A549 (cell line): ENCODE data around the gene RPTOR. TPM values are rescaled to one million over a fixed set of nuclear protein-coding genes. Genes with fewer than 3 reads are reported as not detected.

ENCODE experiments used
- ATAC-seq, 2 experiments: fragments of 200-7000 bp in 1 of 2; fragments of >200 bp in 1 of 2; cut with Nextera tagmentation in 1 of 2; cut with Tn5 transposase in 1 of 2; 3 replicates each; pipeline versions ENCODE4 v1.8.0 to v1.9.1; 2018 to 2020; ENCODE audit warnings: mild to moderate bottlenecking in 1 of 2, moderate library complexity in 1 of 2
- CTCF ChIA-PET: fragments of 300-600 bp; sonication (Branson Sonifier 250); formaldehyde crosslinking; extraction: SDS; loops from one replicate; lab custom pipeline; 2021; ENCODE audit warnings: antibody characterized with exemption, inconsistent platforms; lab: Yijun Ruan, JAX
- POLR2A ChIA-PET: fragments of 350-600 bp; formaldehyde crosslinking; extraction: SDS; loops from one replicate; lab custom pipeline; 2021; ENCODE audit warnings: antibody characterized with exemption, inconsistent platforms; lab: Yijun Ruan, JAX
- DNase-seq, 2 experiments: peaks; one replicate each; pipeline versions ENCODE4 v3.0.0 to v3.0.0-alpha.2; 2011 to 2016; ENCODE audit warnings: low read depth in 1 of 2, low spot score in 1 of 2
- FAIRE-seq: peaks from 2 replicates; lab custom pipeline; 2011; peaks lifted over from hg19 to GRCh38; lab: Jason Lieb, UNC
- H3K27ac ChIP-seq, 2 experiments: fragments of >200 bp; sonication (Bioruptor Twin); formaldehyde crosslinking; 3 replicates each; pipeline ENCODE4 v1.5.1; 2016 to 2017
- H3K4me1 ChIP-seq: fragments of >200 bp; sonication (Bioruptor Twin); formaldehyde crosslinking; 3 replicates; pipeline ENCODE4 v1.6.1; 2016
- H3K4me2 ChIP-seq: fragments of >200 bp; sonication (Bioruptor Twin); formaldehyde crosslinking; 3 replicates; pipeline ENCODE4 v1.6.1; 2016
- H3K4me3 ChIP-seq: fragments of >200 bp; sonication (Bioruptor Twin); formaldehyde crosslinking; 3 replicates; pipeline ENCODE4 v1.5.1; 2016
- H3K9me3 ChIP-seq: fragments of >200 bp; sonication (Bioruptor Twin); formaldehyde crosslinking; 3 replicates; pipeline ENCODE4 v1.6.1; 2016
- BHLHE40 ChIP-seq: IDR thresholded peaks from 2 replicates; pipeline ENCODE4 v1.6.1; 2012; ENCODE audit warnings: low read depth, low read length, inconsistent platforms
- CBX2 ChIP-seq: fragments of 200-600 bp; sonication (generic); IDR thresholded peaks from 2 replicates; pipeline ENCODE4 v1.6.1; 2016; ENCODE audit warnings: low read depth, mild to moderate bottlenecking, borderline replicate concordance
- CHD2 ChIP-seq: fragments of 150-350 bp; IDR thresholded peaks from 2 replicates; pipeline ENCODE4 v1.6.1; 2014; ENCODE audit warnings: low read length; ENCODE audit not compliant: partially characterized antibody
- EHF ChIP-seq: fragments of 250-450 bp; sonication (Bioruptor Pico); IDR thresholded peaks from 2 replicates; pipeline ENCODE4 v1.5.0; 2020; ENCODE audit warnings: mild to moderate bottlenecking
- EHMT2 ChIP-seq: fragments of 200-600 bp; sonication (generic); IDR thresholded peaks from 2 replicates; pipeline ENCODE4 v1.6.1; 2016; ENCODE audit warnings: antibody characterized with exemption, low read depth, mild to moderate bottlenecking, moderate library complexity
- EP300 ChIP-seq, 2 experiments: fragments of >200 bp; sonication (Bioruptor Twin); formaldehyde crosslinking; IDR thresholded peaks; 2 replicates in 1 of 2; 3 replicates in 1 of 2; pipeline ENCODE4 v1.6.1; 2016 to 2017
- FOXS1 ChIP-seq: fragments of 250-450 bp; sonication (Bioruptor Pico); IDR thresholded peaks from 2 replicates; pipeline ENCODE4 v1.5.0; 2020; ENCODE audit warnings: mild to moderate bottlenecking, moderate library complexity
- HOXA7 ChIP-seq: fragments of 250-450 bp; sonication (Bioruptor Pico); IDR thresholded peaks from 2 replicates; pipeline ENCODE4 v1.5.0; 2020; ENCODE audit warnings: mild to moderate bottlenecking, moderate library complexity
- JUNB ChIP-seq: fragments of >200 bp; sonication (Bioruptor Twin); formaldehyde crosslinking; IDR thresholded peaks from 2 replicates; pipeline ENCODE4 v1.6.1; 2016
- MAFK ChIP-seq: fragments of 450-650 bp; IDR thresholded peaks from 2 replicates; pipeline ENCODE4 v1.6.1; 2014; ENCODE audit not compliant: partially characterized antibody
- MAZ ChIP-seq: fragments of 150-350 bp; IDR thresholded peaks from 2 replicates; pipeline ENCODE4 v1.6.1; 2014; ENCODE audit warnings: antibody characterized with exemption, low read depth, low read length, borderline replicate concordance
- MYC ChIP-seq: IDR thresholded peaks from 2 replicates; pipeline ENCODE4 v1.6.1; 2012; ENCODE audit warnings: mild to moderate bottlenecking, inconsistent platforms, low read length, improper control_type of control experiment, borderline replicate concordance
- NFE2L2 ChIP-seq: fragments of 150-350 bp; conservative IDR thresholded peaks from 2 replicates; pipeline ENCODE4 v1.6.1; 2014; ENCODE audit warnings: low read length
- NPAS2 ChIP-seq: fragments of 250-450 bp; sonication (Bioruptor Pico); IDR thresholded peaks from 2 replicates; pipeline ENCODE4 v1.8.0; 2022; ENCODE audit warnings: mild to moderate bottlenecking, moderate library complexity, borderline replicate concordance
- NR3C1 ChIP-seq: fragments of >200 bp; sonication (Bioruptor Twin); formaldehyde crosslinking; IDR thresholded peaks from 3 replicates; pipeline ENCODE4 v1.6.1; 2017
- POLR2AphosphoS2 ChIP-seq: conservative IDR thresholded peaks from 2 replicates; pipeline ENCODE4 v1.6.1; 2012; ENCODE audit warnings: low read length, improper control_type of control experiment, inconsistent platforms
- RARB ChIP-seq: fragments of 250-450 bp; sonication (Bioruptor Pico); IDR thresholded peaks from 2 replicates; pipeline ENCODE4 v1.8.0; 2021; ENCODE audit warnings: mild to moderate bottlenecking, moderate library complexity
- RFX5 ChIP-seq: fragments of 450-650 bp; IDR thresholded peaks from 2 replicates; pipeline ENCODE4 v1.7.1; 2014; ENCODE audit warnings: antibody characterized with exemption, mild to moderate bottlenecking, moderate library complexity
- SREBF2 ChIP-seq: fragments of 450-650 bp; IDR thresholded peaks from 2 replicates; pipeline ENCODE4 v1.6.1; 2014; ENCODE audit warnings: mild to moderate bottlenecking, moderate library complexity
- TP53 ChIP-seq: fragments of 250-450 bp; sonication (Bioruptor Pico); IDR thresholded peaks from 2 replicates; pipeline ENCODE4 v1.5.0; 2021; ENCODE audit warnings: mild to moderate bottlenecking, moderate library complexity
- ZC3H11A ChIP-seq: fragments of 450-650 bp; IDR thresholded peaks from 2 replicates; pipeline ENCODE4 v1.6.1; 2014; ENCODE audit warnings: antibody characterized with exemption, mild to moderate bottlenecking
- ZFP36 ChIP-seq: fragments of 450-650 bp; IDR thresholded peaks from 2 replicates; pipeline ENCODE4 v1.6.1; 2014; ENCODE audit warnings: borderline replicate concordance; ENCODE audit not compliant: partially characterized antibody
- ZNF302 ChIP-seq: fragments of 250-450 bp; sonication (Bioruptor Pico); IDR thresholded peaks from 2 replicates; pipeline ENCODE4 v1.9.0; 2021; ENCODE audit warnings: inconsistent platforms, mild to moderate bottlenecking, moderate library complexity
- WGBS: methylation state at CpG from one replicate; pipeline ENCODE4 v1.1.6; 2017; ENCODE audit errors: missing lambda C conversion rate; 5-methylcytosine and 5-hydroxymethylcytosine counted together
- polyA plus RNA-seq, 4 experiments: library from polyadenylated mRNA; depleted of rRNA in 3 of 4; stranded (reverse); fragments of >200 nt; fragmentation: RNase III in 1 of 4; extraction: RNeasy Plus Mini Kit Qiagen cat#74134 plus additional on column Dnase treatment in 1 of 4; gene quantifications; 2 replicates in 3 of 4; 3 replicates in 1 of 4; pipeline ENCODE4 v1.2.3, GENCODE V29; 2011 to 2017
- TF ChIP-seq, protein P1 (sequence below): fragments of 250-450 bp; sonication (Bioruptor Pico); IDR thresholded peaks from 2 replicates; pipeline ENCODE4 v1.5.0; 2020; ENCODE audit warnings: low read depth, mild to moderate bottlenecking, moderate library complexity
- TF ChIP-seq, protein P2 (sequence below): fragments of 450-650 bp; IDR thresholded peaks from 2 replicates; pipeline ENCODE4 v1.6.1; 2014; ENCODE audit warnings: antibody characterized with exemption
- TF ChIP-seq, protein P3 (sequence below): fragments of >200 bp; sonication (Bioruptor Twin); formaldehyde crosslinking; IDR thresholded peaks from 3 replicates; pipeline ENCODE4 v1.6.1; 2016
- TF ChIP-seq, protein P4 (sequence below): fragments of 200-600 bp; sonication (generic); IDR thresholded peaks from 2 replicates; pipeline ENCODE4 v1.6.1; 2016; ENCODE audit warnings: antibody characterized with exemption, mild to moderate bottlenecking, moderate library complexity
- TF ChIP-seq, protein P5 (sequence below): fragments of 150-350 bp; IDR thresholded peaks from 2 replicates; pipeline ENCODE4 v1.6.1; 2014; ENCODE audit warnings: low read depth, mild to moderate bottlenecking, low read length

Gene RPTOR
- polyA plus RNA-seq, 2 of the 4 experiments (the other 2 are of a cell fraction) = 10.8 to 27.1 TPM

- peak overlapping the region; percentile 68 to 85 for H3K27ac ChIP-seq
- FAIRE-seq = peak; percentile 51
- H3K4me3 ChIP-seq = peak overlapping the region; percentile 35; the same call in 2 of the 3 replicates
- ChIA-PET CTCF (interaction anchor here (1.5 to 2.6 kb wide), 6 partner anchors 11 to 34 kb away, joined by 3 to 12 read pairs (median 6); no protein-coding TSS in a partner anchor), POLR2A (no interaction called here)
- peak; percentile 30 to 62; a peak in 4 of 6 replicates for ATAC-seq
- H3K4me1 ChIP-seq = peaks cover 27% of the 10 kb centered on the region
- TF ChIP-seq, protein P1, sequence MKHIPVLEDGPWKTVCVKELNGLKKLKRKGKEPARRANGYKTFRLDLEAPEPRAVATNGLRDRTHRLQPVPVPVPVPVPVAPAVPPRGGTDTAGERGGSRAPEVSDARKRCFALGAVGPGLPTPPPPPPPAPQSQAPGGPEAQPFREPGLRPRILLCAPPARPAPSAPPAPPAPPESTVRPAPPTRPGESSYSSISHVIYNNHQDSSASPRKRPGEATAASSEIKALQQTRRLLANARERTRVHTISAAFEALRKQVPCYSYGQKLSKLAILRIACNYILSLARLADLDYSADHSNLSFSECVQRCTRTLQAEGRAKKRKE (CRISPR knock-in tag) = no peak
- TF ChIP-seq CHD2 = no peak
- TF ChIP-seq, protein P2, sequence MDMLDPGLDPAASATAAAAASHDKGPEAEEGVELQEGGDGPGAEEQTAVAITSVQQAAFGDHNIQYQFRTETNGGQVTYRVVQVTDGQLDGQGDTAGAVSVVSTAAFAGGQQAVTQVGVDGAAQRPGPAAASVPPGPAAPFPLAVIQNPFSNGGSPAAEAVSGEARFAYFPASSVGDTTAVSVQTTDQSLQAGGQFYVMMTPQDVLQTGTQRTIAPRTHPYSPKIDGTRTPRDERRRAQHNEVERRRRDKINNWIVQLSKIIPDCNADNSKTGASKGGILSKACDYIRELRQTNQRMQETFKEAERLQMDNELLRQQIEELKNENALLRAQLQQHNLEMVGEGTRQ = no peak
- no peak for TF ChIP-seq RFX5
- no peak for TF ChIP-seq NPAS2 (CRISPR knock-in tag)
- TF ChIP-seq EP300 (IDR thresholded peaks at IDR 0.05) = no peak
- TF ChIP-seq HOXA7 (CRISPR knock-in tag) = no peak
- TF ChIP-seq JUNB = no peak
- no peak for TF ChIP-seq SREBF2
- no peak for TF ChIP-seq EHF
- TF ChIP-seq MAFK = no peak
- no peak for TF ChIP-seq TP53 (CRISPR knock-in tag)
- TF ChIP-seq FOXS1 (CRISPR knock-in tag) = no peak
- TF ChIP-seq ZC3H11A = no peak
- no peak for TF ChIP-seq MYC
- TF ChIP-seq RARB (CRISPR knock-in tag) = no peak
- no peak for TF ChIP-seq NR3C1
- TF ChIP-seq NFE2L2 = no peak
- TF ChIP-seq ZFP36 = no peak
- H3K4me2 ChIP-seq = peak overlapping the region; percentile 86
- no peaks in the 10 kb centered on the region for H3K9me3 ChIP-seq
- DNase-seq = peak; percentile 55
- WGBS = 87% methylated on average over 12 of the region's 12 CpGs
Measured at GRCh38 chr17:80832266-80832676, 287.6 kb downstream of the RPTOR start.

GRCh38 chr17:80832888-80833583 lies 288.4 kb downstream of the RPTOR start:
- ChIA-PET CTCF (interaction anchor here (0.7 to 2.6 kb wide), 11 partner anchors 10 to 357 kb away, joined by 3 to 12 read pairs (median 4); partner anchors contain the start of gene NPTX1), POLR2A (interaction anchor here (0.6 kb wide), 1 partner anchor 26 kb away, joined by 3 read pairs; no protein-coding TSS in a partner anchor)
- peak; percentile 92 to 99 for DNase-seq
- Histone ChIP-seq H3K4me3 (peak overlapping the region; percentile 35), H3K4me2 (peak overlapping the region; percentile 86), H3K9me3 (no peaks in the 10 kb centered on the region), H3K4me1 (peaks cover 19% of the 10 kb centered on the region), H3K27ac (peak overlapping the region; percentile 68 to 85)
- peak; percentile 92 to 97 for ATAC-seq
- FAIRE-seq = peak; percentile 99
- 11% methylated on average over 25 of the region's 25 CpGs for WGBS
- 0 out of 2 replicates have a peak, but pooled peaks have one; percentile 7 for TF ChIP-seq MAZ
- TF ChIP-seq, protein P3, sequence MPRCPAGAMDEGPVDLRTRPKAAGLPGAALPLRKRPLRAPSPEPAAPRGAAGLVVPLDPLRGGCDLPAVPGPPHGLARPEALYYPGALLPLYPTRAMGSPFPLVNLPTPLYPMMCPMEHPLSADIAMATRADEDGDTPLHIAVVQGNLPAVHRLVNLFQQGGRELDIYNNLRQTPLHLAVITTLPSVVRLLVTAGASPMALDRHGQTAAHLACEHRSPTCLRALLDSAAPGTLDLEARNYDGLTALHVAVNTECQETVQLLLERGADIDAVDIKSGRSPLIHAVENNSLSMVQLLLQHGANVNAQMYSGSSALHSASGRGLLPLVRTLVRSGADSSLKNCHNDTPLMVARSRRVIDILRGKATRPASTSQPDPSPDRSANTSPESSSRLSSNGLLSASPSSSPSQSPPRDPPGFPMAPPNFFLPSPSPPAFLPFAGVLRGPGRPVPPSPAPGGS = 0 out of 3 replicates have a peak, but pooled peaks have one; percentile 20
- no peak for TF ChIP-seq ZNF302 (CRISPR knock-in tag)
- no peak for TF ChIP-seq SREBF2
- no peak for TF ChIP-seq ZC3H11A
- no peak for TF ChIP-seq POLR2AphosphoS2
- TF ChIP-seq FOXS1 (CRISPR knock-in tag) = no peak
- TF ChIP-seq, protein P4, sequence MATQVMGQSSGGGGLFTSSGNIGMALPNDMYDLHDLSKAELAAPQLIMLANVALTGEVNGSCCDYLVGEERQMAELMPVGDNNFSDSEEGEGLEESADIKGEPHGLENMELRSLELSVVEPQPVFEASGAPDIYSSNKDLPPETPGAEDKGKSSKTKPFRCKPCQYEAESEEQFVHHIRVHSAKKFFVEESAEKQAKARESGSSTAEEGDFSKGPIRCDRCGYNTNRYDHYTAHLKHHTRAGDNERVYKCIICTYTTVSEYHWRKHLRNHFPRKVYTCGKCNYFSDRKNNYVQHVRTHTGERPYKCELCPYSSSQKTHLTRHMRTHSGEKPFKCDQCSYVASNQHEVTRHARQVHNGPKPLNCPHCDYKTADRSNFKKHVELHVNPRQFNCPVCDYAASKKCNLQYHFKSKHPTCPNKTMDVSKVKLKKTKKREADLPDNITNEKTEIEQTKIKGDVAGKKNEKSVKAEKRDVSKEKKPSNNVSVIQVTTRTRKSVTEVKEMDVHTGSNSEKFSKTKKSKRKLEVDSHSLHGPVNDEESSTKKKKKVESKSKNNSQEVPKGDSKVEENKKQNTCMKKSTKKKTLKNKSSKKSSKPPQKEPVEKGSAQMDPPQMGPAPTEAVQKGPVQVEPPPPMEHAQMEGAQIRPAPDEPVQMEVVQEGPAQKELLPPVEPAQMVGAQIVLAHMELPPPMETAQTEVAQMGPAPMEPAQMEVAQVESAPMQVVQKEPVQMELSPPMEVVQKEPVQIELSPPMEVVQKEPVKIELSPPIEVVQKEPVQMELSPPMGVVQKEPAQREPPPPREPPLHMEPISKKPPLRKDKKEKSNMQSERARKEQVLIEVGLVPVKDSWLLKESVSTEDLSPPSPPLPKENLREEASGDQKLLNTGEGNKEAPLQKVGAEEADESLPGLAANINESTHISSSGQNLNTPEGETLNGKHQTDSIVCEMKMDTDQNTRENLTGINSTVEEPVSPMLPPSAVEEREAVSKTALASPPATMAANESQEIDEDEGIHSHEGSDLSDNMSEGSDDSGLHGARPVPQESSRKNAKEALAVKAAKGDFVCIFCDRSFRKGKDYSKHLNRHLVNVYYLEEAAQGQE = no peak
- no peak for TF ChIP-seq CBX2
- TF ChIP-seq, protein P1 (CRISPR knock-in tag) = no peak
- no peak for TF ChIP-seq BHLHE40
- peak; percentile 68 for TF ChIP-seq JUNB
- no peak for TF ChIP-seq EHMT2
- TF ChIP-seq, protein P5, sequence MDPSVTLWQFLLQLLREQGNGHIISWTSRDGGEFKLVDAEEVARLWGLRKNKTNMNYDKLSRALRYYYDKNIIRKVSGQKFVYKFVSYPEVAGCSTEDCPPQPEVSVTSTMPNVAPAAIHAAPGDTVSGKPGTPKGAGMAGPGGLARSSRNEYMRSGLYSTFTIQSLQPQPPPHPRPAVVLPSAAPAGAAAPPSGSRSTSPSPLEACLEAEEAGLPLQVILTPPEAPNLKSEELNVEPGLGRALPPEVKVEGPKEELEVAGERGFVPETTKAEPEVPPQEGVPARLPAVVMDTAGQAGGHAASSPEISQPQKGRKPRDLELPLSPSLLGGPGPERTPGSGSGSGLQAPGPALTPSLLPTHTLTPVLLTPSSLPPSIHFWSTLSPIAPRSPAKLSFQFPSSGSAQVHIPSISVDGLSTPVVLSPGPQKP = no peak
